NOMO-1 treated with dmso at 0.1 percent for 144 hours (cell line): ENCODE measurements around the gene ZCWPW1.

Source experiments
- DNase-seq: peaks from one replicate; lab custom pipeline; 2025; ENCODE audit not compliant: unreplicated experiment; lab: John Stamatoyannopoulos, UW

The ZCWPW1 gene

DNA sequence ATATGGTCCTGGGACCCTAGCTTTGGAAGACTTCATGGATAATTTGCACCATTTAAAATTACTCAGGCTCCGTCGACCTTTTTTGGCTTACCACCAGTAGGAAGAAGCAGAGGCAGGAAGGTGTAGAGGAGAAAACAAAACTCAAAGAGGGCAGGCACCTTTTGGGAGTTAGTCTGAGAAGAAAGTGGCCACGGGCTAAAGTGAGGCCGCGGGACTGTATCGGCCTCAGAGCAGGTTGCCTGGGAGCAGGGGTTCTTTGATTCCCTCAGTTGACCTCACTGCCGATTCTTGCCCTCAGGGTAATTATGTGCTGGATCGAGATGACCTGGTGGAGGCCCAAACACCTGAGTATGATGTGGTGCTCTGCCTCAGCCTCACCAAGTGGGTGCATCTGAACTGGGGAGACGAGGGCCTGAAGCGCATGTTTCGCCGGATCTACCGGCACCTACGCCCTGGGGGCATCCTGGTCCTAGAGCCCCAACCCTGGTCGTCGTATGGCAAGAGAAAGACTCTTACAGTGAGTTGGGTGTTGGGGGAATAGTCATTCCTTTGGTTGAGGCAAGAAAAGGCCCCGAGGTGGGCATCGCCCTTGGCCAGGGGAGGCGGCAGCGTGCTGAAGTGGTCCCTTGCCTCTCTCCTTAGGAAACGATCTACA, 4.2 kb upstream of the ZCWPW1 start:
- DNase-seq = no peak

- DNase-seq = no peak
Observed at GRCh38 chr7:100432053-100432452, 3.5 kb upstream of the ZCWPW1 start.

GRCh38 chr7:100431286-100431735, 2.8 kb upstream of the ZCWPW1 start:
- DNase-seq = no peak

GRCh38 chr7:100430493-100431285, 2.2 kb upstream of the ZCWPW1 start:
- DNase-seq = no peak

DNA sequence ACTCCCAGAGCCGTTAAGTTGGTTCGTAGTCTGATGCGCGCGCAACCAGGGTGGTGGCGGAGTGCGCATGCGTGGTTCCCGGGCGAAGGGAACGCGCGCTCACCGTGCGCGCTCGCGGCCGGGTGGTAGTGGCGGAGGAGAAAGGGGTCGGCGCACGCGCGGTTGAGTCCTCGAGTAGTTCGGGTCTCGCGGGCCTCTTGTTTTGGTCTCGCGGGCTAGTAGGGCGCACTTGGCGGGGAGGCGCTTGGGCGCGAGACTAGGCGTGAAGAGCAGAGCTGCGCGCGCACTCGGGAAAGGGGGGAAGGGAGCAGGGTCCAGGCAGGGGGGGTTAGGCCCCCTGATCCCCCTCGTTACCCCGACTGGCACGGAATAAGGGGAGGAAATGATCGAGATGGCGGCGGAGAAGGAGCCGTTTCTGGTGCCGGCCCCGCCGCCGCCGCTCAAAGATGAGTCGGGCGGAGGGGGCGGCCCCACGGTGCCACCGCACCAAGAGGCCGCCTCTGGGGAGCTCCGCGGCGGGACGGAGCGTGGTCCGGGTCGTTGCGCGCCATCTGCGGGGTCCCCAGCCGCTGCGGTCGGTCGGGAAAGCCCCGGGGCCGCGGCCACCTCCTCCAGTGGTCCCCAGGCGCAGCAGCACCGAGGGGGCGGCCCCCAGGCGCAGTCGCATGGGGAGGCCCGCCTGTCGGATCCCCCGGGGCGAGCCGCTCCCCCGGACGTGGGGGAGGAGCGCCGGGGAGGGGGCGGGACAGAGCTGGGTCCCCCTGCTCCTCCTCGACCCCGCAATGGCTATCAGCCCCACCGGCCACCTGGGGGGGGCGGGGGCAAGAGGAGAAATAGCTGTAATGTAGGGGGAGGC, 1.4 kb upstream of the ZCWPW1 start, which contains the start of gene MEPCE:
Gene MEPCE (plus strand): TSS at position 195 of the 856 bp plus-strand sequence. CDS start 188 bp downstream, at position 383.
- peak; percentile 87 for DNase-seq

DNA sequence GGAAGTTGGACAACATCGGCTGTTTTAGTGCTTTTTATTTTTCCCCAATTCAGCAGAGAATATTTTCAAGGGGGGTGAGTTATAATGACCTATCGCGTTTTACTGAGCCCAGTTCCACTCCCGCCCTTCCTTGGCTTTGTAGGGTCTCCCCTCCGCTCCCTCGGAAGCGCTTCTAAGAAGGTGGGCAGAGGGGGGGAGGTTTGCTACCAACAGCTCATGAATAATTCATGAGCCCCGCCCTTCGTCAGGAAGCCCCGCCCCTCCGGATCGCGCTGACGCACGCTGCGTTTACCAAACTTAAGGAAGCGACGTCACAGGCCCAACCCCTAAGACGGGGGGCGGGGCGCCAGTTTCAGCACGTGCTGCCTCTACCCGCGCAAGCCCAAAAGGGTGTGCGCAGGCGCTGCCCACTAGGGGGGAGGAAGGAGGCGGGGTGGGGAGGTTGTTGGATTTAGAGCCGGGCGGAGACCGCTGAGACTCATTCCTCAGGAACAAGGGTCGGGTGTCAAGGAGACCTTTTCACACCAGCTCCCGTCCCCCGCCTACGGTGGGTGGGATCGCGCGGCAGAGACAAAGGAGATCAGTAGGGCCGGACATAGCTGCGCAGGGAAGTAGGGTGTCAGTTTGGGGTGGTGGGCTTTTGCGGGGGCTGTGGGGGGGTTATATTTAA, 599 bp upstream of the ZCWPW1 start:
- peak; percentile 100 for DNase-seq

GRCh38 chr7:100427762-100428198, 723 bp downstream of the ZCWPW1 start:
- DNase-seq = no peak

- no peak for DNase-seq
Observed at GRCh38 chr7:100426516-100426915, 2.0 kb downstream of the ZCWPW1 start.

GRCh38 chr7:100425347-100425746, 3.2 kb downstream of the ZCWPW1 start:
- DNase-seq = no peak

- no peak for DNase-seq
Observed at GRCh38 chr7:100423315-100423714, 5.2 kb downstream of the ZCWPW1 start.

- DNase-seq = no peak
Observed at GRCh38 chr7:100419660-100420226, 8.8 kb downstream of the ZCWPW1 start.

DNA sequence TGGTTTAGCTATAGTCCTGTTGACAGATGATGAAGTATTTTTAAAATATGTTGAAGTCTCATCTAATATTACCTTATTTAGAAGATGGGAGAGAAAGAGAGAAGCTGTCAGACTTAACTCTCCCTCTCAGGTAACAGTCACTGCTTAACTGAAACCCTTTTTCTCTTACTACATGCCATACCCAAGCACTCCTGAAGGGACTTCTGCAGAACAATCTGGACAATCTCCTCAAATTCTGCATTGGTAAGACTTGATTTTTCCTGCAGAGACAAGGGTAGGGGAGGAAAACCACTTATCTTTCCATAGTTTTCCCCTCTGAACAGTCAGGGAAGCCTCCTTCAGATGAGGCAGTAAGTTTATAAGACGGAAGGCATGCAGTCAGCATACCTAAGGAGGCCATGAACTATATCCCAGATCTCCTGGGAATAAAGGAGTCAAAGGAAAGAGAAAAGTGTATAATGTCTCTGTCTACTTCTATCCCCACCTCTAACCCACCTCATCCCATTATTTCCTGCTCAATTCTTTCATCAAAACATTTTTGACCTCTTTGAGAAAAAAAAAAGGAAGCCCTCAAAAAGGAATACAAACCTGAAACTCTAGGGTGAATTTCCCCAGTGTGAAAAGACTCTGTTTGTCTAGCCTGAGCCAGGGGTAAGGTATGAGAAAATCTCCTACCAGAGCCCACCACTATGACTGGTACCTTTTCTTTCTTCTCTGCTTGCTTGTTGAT, 9.4 kb downstream of the ZCWPW1 start:
- DNase-seq = no peak

- no peak for DNase-seq
Observed at GRCh38 chr7:100415448-100415847, 13.1 kb downstream of the ZCWPW1 start.

- no peak for DNase-seq
Observed at GRCh38 chr7:100413889-100414288, 14.6 kb downstream of the ZCWPW1 start.

GRCh38 chr7:100413346-100413745, 15.2 kb downstream of the ZCWPW1 start:
- peak; percentile 21 for DNase-seq

DNA sequence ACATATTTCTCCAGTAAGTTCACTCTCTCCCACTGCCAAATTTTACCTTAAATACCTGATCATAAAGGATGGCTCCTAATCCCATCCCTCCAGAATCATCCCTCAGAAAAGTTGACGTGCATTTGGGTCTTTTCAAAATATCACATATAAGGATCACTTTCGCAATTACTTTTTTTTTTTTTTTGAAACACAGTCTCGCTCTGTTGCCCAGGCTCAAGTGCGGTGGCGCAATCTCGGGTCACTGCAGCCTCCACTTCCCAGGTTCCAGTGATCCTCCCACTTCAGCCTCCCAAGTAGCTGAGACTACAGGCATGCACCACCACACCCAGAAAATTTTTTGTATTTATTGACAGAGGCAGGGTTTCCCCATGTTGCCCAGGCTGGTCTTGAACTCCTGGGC, 17.4 kb downstream of the ZCWPW1 start:
- no peak for DNase-seq

DNA sequence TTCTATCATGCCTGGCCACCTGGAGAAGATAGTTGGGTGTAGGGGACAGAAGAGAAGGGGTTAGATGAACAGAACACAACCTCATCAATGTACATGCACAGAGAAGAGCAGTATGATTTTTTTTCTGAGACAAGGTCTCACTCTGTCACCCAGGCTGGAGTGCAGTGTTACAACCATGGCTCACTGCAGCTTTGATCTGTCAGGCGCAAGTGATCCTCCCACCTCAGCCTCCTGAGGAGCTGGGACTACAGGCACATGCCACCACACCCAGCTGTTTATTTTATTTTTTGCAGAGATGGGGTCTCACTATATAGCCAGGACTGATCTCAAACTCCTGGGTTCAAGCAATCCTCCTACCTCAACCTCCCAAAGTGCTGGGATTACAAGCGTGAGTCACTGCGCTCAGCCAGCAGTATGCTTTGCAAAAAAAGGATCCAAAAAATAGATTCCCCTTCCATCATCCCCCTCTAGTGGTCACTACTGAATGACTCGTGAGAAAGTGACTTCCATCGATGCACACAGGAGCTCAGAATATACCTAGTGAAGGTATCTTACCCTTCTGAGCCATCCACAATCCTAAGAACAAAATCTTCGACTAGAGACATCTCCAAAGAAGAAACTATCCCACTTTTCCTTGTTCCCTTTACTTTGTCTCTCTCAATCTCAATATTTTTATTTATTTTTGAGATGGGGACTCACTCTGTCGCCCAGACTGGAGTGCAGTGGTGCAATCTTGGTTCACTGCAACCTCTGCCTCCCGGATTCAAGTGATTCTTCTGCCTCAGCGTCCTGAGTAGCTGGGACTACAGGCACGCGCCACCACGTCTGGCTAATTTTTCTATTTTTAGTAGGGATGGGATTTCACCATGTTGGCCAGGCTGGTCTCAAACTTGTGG, 21.0 kb downstream of the ZCWPW1 start:
- peak; percentile 71 for DNase-seq

DNA sequence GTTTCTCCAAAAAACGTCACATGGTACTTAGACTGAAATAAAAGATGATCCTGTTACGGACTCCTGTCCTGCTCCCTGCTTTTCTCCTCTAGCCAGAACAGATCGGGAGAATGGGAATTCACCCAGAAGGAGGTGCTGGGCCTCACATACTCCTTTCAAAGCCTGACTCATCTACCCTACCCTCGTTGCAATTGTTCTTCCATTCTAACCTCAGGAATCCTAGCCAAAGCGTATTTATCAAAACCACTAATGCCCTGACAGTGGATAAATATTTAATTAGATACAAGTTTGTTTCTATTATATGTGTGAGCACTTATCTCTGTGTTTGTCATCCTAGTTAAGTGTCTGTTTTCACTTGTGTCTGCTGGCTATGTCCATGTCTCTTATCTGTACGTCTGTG, 21.7 kb downstream of the ZCWPW1 start:
- no peak for DNase-seq

- no peak for DNase-seq
Observed at GRCh38 chr7:100402241-100402640, 26.3 kb downstream of the ZCWPW1 start.
